ENCODE data around the gene COMMD3.
"Not testable (repeated sequence)": the region's sequence is repeated elsewhere in the genome, so short reads cannot be mapped to it uniquely, and the experiment has no call there.

The COMMD3 gene

DNA sequence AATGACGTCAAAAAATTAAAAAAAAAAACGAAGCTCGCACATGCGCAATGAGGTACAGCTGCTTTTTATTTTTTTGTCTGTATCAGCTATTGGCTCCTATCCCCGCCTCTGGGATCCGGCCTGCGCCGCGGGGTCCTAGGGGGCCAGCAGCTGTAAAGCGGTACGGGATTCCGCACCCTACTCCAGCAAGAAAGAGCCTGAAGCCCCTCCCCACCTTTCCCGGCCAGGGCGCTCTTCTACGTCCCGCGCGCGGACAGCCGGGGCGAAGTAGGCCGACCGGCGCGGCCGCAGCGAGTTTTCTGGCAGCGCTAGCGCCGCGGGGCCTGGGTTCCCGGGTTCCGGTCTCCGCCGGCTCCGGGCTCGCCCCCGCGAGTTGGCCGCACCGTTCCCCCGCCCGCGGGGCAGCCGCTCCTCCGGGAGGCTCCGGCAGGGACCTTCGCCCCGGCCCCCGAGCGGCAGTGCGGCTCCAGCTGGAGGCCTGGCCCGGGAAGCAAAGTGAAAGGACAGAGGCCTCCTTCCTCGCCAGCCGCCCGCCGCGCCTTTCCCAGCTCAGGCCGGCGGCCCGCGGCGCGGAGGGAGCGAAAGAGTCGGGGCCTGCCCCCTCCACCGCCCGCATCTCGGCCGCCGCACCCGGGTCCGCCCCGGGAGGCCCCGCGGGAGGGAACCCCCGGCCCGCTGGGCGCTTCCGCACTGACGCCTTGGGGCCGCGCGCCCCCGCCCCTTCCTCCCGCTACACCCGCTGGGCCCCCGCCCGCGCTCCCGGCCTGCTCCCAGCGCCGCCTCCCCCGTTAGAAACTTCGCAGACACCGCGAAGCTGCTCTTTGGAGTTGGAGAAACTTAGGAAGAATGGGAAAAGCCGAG is 24.4 kb downstream of the COMMD3 start:
- peak; percentile 58 for DNase-seq

DNA sequence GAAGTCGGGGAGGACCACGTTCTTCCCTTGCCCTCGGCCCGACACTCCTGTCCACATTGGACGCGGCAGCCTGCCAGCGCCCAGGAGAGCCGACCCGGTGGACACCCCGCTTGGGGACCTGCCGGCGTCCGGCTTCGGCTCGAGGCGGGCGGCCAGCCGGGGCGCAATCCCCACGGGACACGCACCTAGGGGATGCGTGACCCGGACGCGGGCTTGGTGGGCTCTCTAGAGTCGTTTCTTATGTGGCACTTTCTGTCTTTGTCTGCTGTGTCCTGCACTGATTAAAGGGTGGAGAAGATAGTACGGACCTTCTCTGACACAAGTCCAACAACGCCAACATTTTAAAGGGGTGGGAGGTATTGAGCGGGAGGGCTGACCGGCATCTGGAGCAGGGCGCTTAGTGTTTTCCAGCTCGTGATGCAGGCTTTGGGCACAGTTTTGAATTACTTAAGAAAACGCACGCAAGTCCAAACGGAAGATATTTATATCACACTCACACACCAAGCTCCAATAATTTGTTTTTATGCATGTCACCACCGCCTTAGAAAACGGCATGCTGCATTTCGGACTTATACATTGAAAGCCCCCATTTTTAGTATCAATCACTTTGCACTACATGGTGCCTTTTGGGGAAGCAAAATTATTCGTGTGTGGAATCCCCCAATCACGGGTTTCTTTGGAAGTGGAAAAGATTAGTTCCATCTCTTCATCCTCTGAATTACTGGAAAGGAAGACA is 25.2 kb downstream of the COMMD3 start:
- DNase-seq, result no peak

DNA sequence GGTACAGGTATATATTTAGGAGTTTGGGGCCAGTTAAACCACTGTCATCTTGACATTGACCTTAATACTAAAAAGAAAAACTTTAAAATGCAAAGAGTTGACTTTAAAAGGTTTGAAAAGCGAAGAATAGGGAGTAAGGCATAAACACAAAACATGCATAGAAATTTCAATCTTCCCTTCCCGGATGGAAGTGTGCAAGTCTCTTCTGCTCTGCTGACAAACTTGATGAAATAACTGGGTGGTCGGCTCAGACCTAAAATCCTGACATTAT is 25.7 kb downstream of the COMMD3 start:
- no peak for DNase-seq

DNA sequence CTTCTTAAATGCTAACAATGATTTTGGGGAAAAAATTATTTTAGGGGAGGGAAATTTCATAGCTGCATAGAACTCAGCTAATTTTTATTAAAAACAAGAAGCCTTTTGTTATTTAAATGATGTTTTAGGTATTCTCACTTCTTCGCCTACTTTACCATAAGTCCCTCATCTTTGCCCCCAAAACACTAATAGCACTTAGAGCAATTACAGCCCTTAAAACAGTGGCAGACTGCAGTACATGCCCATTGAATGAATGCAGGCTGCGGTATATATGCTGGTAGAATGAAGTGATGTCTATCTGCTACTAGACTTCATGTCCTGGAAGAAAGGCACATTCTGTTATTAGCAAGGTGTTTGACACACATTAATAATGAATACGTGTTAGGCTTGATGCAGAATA is 26.2 kb downstream of the COMMD3 start:
- no peak for DNase-seq

DNA sequence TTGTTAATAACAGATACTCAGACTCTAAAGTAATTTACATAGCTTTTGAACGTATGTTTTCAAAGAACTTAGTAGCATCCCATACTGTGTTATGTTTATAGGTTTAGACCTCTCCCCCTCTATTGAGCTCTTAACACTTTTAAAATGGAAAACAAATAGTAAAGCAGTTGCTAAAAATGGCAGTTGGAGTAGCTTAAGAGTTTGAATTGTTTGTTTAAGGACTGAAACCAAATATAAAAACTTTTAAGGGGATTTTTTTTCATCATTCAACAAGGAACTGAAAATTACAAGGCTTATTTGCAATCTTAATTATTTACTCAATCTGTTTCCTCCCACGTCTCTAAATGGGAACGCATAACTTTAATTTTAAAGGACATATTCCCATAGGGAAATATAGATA is 27.5 kb downstream of the COMMD3 start:
- no peak for DNase-seq

DNA sequence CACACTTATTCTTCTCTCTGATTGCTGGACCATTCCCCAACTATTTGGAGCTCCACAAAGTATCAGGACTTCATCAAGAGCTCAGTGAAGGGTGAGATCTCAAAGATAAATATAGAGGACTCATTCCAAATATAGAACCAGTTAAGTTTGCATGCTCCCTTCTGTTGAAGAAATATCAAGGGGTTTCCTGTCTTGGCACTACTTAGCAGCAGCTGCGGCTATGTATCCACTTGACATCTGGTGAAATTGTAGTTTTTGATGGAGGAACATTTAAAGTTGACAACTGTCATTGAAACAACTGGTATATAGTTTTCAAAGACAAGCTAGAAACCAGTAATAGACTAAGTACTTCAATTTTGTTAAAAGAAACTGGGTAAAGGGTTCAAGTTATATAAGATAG is 28.1 kb downstream of the COMMD3 start:
- DNase-seq, result no peak

DNA sequence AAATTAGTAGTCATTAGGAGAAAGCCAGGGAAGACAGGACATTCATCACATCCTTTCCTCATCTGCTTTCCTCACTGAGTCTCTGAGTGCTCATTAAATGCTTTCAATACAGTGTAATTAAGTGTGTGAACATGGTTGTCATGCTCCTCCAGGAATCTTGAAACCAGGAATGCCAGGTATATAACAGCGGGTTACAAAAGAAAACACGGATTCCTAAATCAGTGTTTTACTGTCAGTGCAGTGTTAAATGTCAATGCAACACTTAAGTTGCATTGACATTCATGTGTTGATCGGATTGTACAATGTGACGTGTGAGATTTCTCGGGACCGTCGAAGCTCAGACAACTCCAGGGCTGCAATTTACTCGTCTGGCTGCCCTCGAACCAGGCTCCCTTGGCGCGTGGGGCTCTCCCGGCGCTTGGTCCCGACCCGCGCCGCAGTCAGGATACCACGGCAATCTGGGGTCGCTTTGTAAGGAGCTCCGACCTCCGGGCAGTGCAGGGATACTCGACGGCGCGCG is 28.7 kb downstream of the COMMD3 start:
- no peak for DNase-seq

DNA sequence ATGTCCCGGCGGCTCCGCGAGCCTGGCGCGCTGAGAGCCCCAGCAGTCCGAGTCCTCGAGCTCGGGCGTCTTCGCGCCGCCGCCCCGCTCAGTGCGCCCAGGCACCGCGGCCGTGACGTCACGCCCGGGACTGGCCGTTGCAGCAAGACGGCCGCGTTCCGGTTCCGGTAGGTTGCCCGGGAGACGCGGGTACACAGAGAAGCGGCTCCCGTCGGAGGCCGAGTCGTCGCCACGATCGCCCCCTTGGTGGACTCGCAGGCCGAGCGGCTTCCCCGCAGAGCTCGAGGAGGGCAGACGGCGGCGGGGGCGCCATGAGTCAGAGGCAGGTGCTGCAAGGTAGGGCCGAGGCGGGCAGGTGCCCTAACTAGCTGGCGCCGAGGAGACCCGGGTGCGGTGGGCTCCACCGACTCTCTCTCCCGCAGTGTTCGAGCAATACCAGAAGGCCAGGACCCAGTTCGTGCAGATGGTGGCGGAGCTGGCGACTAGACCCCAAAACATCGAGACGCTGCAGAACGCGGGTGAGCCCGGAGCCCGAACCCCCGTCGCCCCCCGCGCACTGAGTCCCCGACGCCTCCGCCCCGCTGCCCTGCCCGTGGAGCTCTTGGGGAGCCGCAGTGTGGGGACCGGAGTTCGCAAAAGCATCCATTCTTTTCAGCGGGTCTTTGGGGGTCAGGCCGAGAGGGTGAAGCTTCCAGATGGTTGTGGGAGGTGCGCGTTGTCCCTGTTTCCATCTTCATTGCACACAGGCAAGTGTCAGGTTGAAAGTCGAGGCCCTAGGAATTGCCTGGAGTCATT is 29.3 kb downstream of the COMMD3 start, which contains the start of gene SPAG6:
SPAG6 (plus strand) TSS at position 196 of the 795 bp plus-strand sequence; CDS start at position 312, 116 bp downstream.
- no peak for DNase-seq

DNA sequence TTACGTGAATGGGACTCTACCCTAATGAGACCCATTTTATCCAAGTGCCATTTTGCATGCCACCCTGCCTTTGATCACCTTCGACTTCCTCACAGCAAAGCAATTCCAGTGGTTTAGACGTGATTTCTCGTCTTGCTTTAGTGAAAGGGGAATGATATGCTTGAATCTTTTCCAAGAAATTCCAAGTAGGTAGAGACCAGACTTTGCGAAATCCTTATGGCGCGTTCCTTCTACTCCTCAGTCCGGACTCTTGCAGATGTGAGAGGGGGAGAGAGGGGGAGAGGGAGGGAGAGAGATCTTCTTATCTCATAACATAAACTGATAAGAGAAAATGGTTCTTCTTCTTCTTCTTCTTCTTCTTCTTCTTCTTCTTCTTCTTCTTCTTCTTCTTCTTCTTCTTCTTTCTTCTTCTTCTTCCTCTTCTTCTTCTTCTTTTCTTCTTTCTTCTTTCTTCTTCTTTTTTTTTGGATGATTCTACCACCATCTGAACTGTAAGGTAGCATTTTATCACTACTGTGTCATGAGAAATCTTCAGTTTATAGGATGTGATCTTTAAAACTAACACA is 30.0 kb downstream of the COMMD3 start:
- no peak for DNase-seq

DNA sequence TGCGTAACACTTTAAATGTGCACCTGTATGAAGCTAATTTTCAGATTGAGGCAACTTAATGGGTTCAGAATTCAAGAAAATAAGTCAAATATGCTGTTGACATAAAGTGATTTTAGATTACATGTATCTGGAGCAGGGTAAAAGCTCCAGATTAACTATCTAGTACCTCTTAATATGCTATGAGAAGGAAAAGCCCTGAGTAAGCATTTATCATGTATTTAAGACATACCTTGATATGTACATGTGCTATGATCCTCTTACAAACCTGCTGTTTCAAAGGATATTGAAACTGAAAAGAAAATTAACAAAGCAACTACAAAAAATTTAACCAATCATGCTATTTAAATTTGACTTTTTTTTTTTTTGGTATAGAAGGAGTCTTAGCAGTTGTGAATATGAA is 33.6 kb downstream of the COMMD3 start:
- no peak for DNase-seq

DNA sequence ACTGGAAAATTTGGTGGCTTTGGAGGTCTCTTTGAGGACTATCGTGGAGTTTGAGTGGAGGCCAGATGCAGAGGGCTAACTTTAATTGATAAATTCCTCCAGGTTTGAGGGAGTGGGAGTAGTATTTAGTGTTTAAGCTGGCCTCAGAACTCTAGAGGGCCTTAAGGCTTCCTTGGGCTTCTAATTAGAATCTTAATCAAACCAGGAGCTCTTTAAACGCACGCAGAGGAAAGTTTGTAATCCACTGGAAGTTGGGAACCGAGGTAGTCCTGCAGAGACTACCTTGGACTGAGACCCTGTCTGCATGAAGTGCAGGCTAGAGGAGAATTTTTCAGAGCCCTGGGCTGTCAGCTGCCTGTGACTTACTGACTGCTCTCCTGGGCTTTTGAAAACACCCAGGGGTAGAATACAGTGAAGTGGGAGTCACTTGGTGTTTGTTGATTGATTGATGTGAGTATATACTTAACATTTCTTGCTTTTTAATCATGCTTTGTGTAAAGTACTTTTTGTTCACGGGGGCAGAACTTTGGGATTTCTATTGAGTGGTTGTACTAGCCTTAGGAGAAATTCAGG is 35.0 kb downstream of the COMMD3 start:
- DNase-seq, result no peak

DNA sequence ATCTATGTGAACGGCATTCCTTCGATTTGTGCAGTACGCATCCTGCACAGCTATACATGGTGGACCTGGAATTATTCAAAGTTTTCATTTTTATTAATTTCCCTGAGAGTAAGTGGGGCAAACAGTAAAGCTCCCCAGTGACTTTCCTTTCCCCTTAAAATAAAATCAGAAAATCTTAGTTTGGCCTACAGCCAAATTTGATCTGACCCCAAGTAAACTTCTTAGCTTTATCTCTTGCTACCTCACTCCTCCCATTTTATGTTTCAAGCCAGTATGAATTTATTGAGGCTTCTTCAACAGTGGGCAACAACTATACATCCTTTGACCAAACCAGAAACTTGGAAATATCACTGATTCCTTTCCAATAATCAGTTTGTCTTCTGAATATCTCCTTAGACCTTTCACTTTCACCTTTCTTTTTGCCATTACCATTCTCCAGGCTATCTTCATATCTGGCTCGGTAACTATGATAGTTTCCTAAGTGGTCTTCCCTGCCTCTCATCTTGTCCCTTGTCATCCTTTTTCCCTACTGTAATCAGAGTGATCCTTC is 40.2 kb downstream of the COMMD3 start:
- no peak for DNase-seq

DNA sequence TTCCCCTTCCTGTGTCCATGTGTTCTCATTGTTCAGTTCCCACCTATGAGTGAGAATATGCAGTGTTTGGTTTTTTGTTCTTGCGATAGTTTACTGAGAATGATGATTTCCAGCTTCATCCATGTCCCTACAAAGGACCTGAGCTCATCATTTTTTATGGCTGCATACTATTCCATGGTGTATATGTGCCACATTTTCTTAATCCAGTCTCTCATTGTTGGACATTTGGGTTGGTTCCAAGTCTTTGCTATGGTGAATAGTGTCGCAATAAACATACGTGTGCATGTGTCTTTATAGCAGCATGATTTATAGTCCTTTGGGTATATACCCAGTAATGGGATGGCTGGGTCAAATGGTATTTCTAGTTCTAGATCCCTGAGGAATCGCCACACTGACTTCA is 41.6 kb downstream of the COMMD3 start:
- not testable (repeated sequence) for DNase-seq

DNA sequence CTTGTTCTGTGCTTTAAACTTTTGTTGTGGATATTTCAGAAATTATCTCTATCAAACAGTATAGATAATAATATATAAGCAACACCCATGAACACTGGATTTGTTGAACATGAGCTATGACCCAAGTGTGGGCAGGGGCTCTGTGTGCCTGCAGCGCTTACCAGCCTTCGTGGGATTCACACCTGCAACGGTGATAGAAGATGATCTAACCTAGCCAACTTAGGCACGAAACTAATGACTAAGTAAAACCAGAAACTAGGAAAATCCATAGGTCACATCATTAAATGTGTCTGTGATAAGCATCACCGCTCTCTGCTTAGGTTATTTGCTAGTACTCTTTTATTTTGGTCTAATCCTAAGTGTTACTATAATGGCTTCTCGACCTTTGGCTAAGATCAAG is 47.1 kb downstream of the COMMD3 start:
- no peak for DNase-seq

DNA sequence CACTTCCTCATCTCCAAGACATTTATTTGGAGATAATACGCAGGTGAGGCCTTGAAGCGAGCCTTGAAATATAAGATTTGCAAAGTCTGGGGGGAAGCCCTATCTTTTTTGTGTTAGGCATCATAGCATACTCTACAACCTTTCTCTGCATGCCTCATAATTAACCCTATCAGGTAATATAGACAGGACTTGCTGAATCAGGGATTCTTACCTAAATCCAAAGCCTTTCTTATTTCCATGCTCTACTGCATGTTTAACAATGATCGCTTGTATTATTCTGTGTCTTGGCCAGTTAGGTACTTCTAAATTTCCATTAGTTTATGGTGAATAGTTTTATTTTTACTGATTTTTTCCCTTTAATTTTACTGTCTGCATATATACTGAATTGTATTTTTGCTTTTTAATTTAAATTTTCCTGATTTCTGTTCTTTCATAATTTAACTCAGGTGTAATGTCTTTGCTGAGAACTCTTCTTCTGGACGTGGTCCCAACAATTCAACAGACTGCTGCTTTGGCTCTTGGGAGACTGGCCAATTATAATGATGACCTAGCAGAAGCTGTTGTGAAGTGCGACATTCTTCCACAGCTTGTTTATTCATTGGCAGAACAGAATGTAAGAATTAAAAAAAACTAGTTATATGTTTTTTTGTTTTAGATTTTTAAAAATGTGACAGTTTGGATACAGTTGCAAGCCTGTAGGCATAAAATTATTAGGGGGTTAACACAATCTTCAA is 48.4 kb downstream of the COMMD3 start:
- DNase-seq, result no peak

DNA sequence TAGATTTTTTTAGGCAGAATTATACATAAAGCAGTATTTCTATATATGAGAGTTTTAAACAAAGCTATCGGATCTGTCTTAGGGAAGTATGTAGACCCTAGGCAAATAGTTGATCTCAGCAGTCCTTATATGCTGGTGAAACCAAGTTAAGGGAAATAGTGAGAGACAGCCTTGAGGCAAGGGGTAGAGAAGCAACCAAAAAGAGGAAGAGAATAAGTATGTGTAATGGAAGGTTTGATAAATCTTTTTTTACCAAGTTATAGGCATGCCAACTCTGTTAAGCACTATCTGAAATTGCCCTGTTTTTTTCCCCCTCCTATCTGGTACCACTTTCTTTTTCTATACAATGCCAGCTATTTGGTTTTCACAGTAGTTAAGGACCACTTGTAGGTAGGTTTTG is 49.0 kb downstream of the COMMD3 start:
- no peak for DNase-seq

DNA sequence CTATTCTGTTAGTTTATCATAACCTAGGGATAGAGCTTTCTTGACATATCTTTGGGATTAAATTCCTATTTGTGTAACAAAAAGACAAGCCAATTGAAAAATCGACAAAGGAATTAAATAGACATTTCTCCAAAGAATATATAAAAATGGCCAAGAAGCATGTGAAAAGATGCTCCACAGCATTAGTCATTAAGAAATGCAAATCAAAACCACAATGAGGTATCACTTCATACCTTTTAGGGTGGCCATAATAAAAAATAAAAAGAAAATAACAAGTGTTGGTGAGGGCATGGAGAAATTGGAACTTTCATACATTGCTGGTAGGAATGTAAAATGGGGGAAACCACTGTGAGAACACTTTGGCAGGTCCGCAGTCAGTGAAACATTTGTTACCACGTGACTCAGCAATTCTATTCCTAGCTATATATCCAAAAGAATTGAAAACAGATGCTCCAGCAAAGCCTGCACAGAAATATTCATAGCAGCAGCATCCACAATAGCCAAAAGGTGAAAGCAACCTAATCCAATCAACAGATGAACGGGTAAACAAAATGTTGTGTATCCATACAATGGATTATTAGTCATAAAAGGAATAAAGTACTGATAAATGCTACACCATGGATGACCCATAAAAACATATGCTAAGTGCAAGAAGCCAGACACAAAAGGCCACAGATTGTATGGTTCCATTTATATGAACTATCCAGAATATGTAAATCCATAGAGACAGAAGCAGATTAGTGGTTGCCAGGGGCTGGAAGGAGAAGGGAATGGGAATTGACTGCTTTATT is 49.7 kb downstream of the COMMD3 start:
- no peak for DNase-seq

DNA sequence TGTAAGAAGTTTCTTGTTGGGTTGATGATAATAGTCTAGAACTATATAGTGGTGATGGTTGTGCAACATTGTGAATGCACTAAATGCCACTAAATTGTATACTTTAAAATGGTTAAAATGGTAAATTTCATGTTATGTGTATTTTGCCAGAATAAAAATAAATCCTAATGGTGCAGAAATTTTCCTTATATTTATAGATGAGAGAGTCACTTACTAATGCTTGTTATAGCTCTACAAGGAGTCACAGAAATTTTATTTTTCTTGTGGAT is 50.2 kb downstream of the COMMD3 start:
- no peak for DNase-seq

DNA sequence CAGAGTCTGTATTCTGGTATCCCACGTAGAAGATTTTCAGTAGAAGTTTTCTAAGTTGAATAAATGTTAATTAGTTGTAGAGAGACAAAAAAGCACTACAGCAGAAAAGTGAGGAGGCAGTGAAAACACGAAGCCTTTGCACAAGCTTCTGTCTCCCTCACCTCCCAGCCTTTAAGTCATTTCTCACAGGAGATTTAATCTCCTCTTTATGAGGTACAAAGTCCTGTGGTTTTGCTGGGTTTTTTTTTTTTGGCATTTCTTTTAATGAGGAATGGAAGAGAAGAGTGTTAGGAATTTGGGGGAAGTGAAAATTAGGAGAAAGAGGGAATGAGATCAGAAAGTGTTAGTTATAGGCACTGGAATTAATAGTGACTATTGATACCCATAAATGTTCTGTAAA is 50.6 kb downstream of the COMMD3 start:
- no peak for DNase-seq

DNA sequence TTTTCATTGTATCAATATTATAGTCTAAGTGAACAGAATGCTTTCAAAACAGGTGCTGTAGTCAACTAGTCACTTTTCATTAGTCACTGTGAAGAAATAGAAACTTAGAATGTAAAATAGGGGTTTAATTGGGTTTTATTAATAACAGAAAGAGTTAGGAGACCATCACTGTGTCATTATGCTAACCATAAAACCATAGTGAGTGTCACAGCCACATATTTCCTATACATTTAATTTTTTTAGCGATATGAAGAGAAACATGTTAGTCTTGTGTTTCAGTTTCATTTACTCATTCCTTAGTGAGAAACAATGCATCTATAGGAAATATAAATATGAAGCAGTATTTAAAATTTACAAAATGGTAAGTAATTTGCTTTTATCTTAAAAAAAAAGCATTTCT is 51.3 kb downstream of the COMMD3 start:
- DNase-seq, result no peak

DNA sequence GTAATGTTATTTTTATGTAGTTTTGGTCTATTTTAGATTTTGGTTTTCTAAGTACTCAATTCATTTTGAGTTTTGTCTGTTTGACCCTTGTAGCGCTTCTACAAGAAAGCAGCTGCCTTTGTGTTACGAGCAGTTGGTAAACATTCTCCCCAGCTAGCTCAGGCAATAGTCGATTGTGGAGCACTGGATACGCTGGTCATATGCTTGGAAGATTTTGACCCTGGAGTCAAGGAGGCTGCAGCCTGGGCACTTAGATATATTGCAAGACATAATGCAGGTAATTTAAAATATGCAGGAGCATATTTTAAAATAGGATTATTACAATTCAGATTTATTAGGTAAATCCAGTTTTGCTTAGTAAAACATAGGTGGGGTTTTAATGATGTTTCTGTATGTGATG is 52.2 kb downstream of the COMMD3 start:
- no peak for DNase-seq
